ENCODE measurements around the gene TCTN2.

The TCTN2 gene

GRCh38 chr12:123667771-123668170 lies 3.1 kb upstream of the TCTN2 start:
- DNase-seq (no peak), ATAC-seq (no peak)
- Mint-ChIP-seq H3K27ac (no peak overlapping the region), H3K9me3 (no peaks in the 10 kb centered on the region), H3K4me1 (peaks cover 12% of the 10 kb centered on the region), H3K27me3 (no peaks in the 10 kb centered on the region), H3K4me3 (no peak overlapping the region), H3K36me3 (ENCODE audit: low read depth) (peaks cover 12% of the 10 kb centered on the region)

- H3K4me3 Mint-ChIP-seq: peak overlapping the region; percentile 81
- H3K27me3 Mint-ChIP-seq: no peaks in the 10 kb centered on the region
- no peaks in the 10 kb centered on the region for H3K9me3 Mint-ChIP-seq
- peaks cover 12% of the 10 kb centered on the region for H3K4me1 Mint-ChIP-seq
- ATAC-seq: no peak
- no peak overlapping the region for H3K27ac Mint-ChIP-seq
- DNase-seq: no peak
- no peaks in the 10 kb centered on the region for H3K36me3 Mint-ChIP-seq (ENCODE audit: low read depth)
Measured at GRCh38 chr12:123671876-123672275, 963 bp downstream of the TCTN2 start.

- Mint-ChIP-seq H3K36me3 (ENCODE audit: low read depth) (no peaks in the 10 kb centered on the region), H3K4me3 (no peak overlapping the region), H3K27me3 (no peaks in the 10 kb centered on the region), H3K27ac (no peak overlapping the region), H3K4me1 (peaks cover 12% of the 10 kb centered on the region), H3K9me3 (no peaks in the 10 kb centered on the region)
- no peak for ATAC-seq
- DNase-seq: no peak
Measured at GRCh38 chr12:123675436-123675835, 4.5 kb downstream of the TCTN2 start.

DNA sequence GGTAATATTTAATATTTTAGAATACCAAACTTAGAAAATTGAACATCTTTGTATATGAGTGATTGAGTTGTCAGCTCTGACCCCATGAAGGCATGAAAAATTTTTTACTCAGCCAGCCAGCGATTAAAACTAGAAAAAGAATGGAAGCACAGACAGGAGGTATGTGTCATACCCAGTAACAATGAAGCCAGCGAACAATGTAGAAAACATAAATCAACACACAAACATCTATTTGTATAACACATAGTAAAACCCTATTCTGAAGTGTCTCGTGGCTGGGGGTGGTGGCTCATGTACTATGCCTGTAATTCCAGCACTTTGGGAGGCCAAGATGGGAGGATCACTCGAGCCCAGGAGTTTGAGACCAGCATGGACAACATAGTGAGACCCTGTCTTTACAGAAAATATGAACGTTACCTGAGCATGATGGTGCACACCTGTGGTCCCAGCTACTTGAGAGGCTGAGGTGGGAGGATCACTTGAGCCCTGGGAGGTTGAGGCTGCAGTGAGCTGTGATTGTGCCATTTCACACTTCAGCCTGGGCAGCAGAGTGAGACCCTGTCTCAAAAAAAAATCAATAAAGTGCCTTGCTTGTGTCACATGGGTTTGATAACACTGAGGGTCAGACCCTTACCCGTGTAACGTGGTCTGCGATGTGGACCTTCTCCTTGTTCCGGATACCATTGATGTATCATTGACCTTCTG lies 5.9 kb downstream of the TCTN2 start:
- ATAC-seq: no peak
- Mint-ChIP-seq H3K27ac (no peak overlapping the region), H3K4me1 (peaks cover 10% of the 10 kb centered on the region), H3K27me3 (no peaks in the 10 kb centered on the region), H3K4me3 (no peak overlapping the region), H3K9me3 (no peaks in the 10 kb centered on the region), H3K36me3 (ENCODE audit: low read depth) (no peaks in the 10 kb centered on the region)
- no peak for DNase-seq

- Mint-ChIP-seq H3K9me3 (no peaks in the 10 kb centered on the region), H3K36me3 (ENCODE audit: low read depth) (no peaks in the 10 kb centered on the region), H3K4me1 (peaks cover 6% of the 10 kb centered on the region), H3K4me3 (no peak overlapping the region), H3K27ac (no peak overlapping the region), H3K27me3 (no peaks in the 10 kb centered on the region)
- ATAC-seq (no peak), DNase-seq (no peak)
Measured at GRCh38 chr12:123678981-123679380, 8.1 kb downstream of the TCTN2 start.

- Mint-ChIP-seq H3K27ac (no peak overlapping the region), H3K9me3 (no peaks in the 10 kb centered on the region), H3K4me3 (no peak overlapping the region), H3K27me3 (no peaks in the 10 kb centered on the region), H3K36me3 (ENCODE audit: low read depth) (no peaks in the 10 kb centered on the region), H3K4me1 (peaks cover 6% of the 10 kb centered on the region)
- peak; percentile 10 for ATAC-seq
- no peak for DNase-seq
Measured at GRCh38 chr12:123681605-123682004, 10.7 kb downstream of the TCTN2 start.

DNA sequence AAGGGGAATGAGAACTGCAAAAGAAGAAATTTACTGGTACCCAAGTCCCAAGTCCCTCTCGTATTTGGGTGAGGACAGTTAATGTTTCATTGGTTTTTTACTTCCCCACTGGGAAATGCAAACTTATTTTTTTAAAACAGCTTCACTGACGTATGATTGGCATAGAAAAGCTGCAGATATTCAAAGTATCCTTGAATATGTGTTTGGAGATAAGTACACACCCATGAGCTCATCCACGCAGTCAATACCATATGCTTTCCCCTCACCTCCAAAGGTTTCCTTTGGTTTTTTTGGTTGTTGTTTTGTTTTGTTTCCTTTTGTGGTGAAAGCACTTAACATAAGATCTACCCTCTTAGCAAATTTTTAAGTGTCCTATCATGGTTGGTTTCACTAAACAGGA lies 13.1 kb downstream of the TCTN2 start:
- no peak for ATAC-seq

DNA sequence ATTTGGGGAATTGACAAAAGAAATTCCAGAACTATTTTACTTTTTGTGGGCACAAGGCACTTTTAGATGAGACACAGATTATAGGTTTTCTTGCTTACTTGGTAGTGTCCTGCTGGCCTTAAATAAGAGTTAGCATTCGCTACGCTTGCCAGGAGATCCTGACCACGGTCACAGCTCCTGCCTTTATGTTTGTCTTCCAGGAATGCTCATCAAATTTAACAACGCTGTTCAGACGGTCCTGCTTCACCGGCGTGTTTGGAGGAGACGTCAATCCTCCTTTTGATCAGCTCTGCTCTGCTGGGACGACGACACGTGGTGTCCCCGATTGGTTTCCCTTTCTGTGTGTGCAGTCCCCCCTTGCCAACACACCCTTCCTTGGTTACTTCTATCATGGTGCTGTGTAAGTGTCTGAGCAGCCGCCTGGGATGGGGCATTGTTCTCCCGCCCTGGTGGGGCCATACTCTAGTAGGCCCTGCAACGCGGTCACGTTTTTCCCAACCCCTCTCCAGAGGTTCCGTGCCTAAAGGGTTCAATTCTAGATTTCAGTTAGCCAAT lies 15.8 kb downstream of the TCTN2 start:
- no peak overlapping the region for H3K27ac Mint-ChIP-seq
- no peaks in the 10 kb centered on the region for H3K27me3 Mint-ChIP-seq
- H3K9me3 Mint-ChIP-seq: no peaks in the 10 kb centered on the region
- peaks cover 4% of the 10 kb centered on the region for H3K36me3 Mint-ChIP-seq (ENCODE audit: low read depth)
- DNase-seq (no peak), ATAC-seq (no peak)
- no peak overlapping the region for H3K4me3 Mint-ChIP-seq
- H3K4me1 Mint-ChIP-seq: peaks cover 2% of the 10 kb centered on the region

More for the DNA sequence above, 13.1 kb downstream of the TCTN2 start:
- no peaks in the 10 kb centered on the region for H3K9me3 Mint-ChIP-seq
- H3K36me3 Mint-ChIP-seq (ENCODE audit: low read depth): no peaks in the 10 kb centered on the region
- no peak overlapping the region for H3K27ac Mint-ChIP-seq
- no peaks in the 10 kb centered on the region for H3K27me3 Mint-ChIP-seq
- no peak for DNase-seq
- H3K4me1 Mint-ChIP-seq: peaks cover 6% of the 10 kb centered on the region
- H3K4me3 Mint-ChIP-seq: no peak overlapping the region

DNA sequence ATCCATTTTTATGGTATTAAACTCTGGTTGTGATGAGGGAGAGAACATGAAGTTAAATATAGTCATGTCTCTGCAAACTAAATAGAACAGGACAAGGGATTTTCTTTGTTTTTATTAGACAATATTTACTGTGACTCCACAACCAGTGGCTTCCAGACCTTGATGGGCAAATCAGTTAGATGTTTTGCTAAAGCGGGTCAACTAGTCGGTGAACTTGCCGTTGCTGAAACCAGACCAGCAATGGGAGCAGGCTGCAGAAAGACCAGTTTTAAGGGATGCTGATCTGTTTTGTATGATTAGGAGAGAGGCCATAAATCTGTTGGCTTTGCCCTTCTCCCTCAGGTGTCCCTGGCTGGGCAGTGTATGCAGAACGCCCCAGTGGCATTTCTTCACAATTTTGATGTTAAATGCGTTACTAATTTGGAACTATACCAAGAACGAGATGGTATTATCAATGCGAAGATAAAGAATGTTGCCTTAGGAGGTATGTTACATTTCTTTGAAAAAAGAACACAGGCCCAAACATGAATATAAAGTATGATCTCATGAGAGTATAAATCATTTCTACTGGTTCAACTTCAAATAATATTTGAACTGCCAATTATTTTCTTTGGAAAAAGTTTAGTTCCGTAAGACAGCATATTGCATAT lies 19.4 kb downstream of the TCTN2 start:
- H3K4me3 Mint-ChIP-seq: no peak overlapping the region
- no peaks in the 10 kb centered on the region for H3K27me3 Mint-ChIP-seq
- ATAC-seq (no peak), DNase-seq (no peak)
- H3K27ac Mint-ChIP-seq: no peak overlapping the region
- peaks cover 9% of the 10 kb centered on the region for H3K36me3 Mint-ChIP-seq (ENCODE audit: low read depth)
- no peaks in the 10 kb centered on the region for H3K4me1 Mint-ChIP-seq
- H3K9me3 Mint-ChIP-seq: no peaks in the 10 kb centered on the region

DNA sequence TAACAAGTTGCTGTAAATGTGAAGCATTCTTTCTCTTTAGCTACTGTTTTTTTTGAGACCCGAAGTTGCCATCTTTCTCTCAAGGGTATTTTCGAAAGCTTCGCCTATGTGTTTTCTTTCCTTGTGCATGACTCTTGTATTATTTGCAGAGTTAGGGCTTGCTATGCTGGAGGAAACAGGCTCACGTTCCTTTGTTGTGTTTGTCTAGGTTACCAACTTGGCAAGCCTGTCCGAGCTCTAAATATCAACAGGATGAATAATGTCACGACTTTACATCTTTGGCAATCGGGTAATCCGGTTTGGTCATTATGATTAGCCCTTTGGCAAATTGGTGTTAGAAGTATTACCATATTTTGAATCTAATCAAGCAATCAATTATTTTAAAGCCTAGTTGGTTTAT lies 25.3 kb downstream of the TCTN2 start:
- ATAC-seq: no peak
- Mint-ChIP-seq H3K4me3 (no peak overlapping the region), H3K4me1 (no peaks in the 10 kb centered on the region), H3K9me3 (no peaks in the 10 kb centered on the region), H3K27ac (no peak overlapping the region), H3K27me3 (no peaks in the 10 kb centered on the region), H3K36me3 (ENCODE audit: low read depth) (peaks cover 16% of the 10 kb centered on the region)
- DNase-seq: no peak

GRCh38 chr12:123696646-123697045 lies 25.7 kb downstream of the TCTN2 start:
- Mint-ChIP-seq H3K4me1 (no peaks in the 10 kb centered on the region), H3K36me3 (ENCODE audit: low read depth) (peaks cover 13% of the 10 kb centered on the region), H3K27me3 (no peaks in the 10 kb centered on the region), H3K4me3 (no peak overlapping the region), H3K9me3 (no peaks in the 10 kb centered on the region), H3K27ac (no peak overlapping the region)
- ATAC-seq (no peak), DNase-seq (no peak)

DNA sequence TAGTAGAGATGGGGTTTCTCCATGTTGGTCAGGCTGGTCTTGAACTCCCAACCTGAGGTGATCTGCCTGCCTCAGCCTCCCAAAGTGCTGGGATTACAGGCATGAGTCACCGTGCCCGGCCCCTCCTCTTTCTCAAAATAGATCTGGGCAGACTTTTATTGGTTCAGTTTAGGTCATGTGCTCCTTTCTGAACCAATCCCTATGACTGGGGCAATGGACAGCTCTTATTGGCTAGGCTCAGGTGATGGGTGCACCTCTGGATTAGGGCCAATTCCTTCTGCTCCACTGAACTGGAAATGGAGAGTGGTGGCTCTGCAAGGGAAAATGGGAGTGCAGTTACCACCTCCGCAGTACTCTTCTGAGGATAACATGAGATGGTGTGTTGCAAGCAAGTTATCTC lies 35.0 kb downstream of the TCTN2 start:
- peaks cover 9% of the 10 kb centered on the region for H3K36me3 Mint-ChIP-seq (ENCODE audit: low read depth)
- no peak overlapping the region for H3K27ac Mint-ChIP-seq
- peaks cover 2% of the 10 kb centered on the region for H3K4me1 Mint-ChIP-seq
- H3K27me3 Mint-ChIP-seq: no peaks in the 10 kb centered on the region
- no peaks in the 10 kb centered on the region for H3K9me3 Mint-ChIP-seq
- H3K4me3 Mint-ChIP-seq: no peak overlapping the region
- no peak for DNase-seq
- no peak for ATAC-seq

GRCh38 chr12:123707466-123707865 lies 36.6 kb downstream of the TCTN2 start:
- Mint-ChIP-seq H3K4me3 (no peak overlapping the region), H3K36me3 (ENCODE audit: low read depth) (peaks cover 7% of the 10 kb centered on the region), H3K27me3 (no peaks in the 10 kb centered on the region), H3K27ac (no peak overlapping the region), H3K9me3 (no peaks in the 10 kb centered on the region), H3K4me1 (peaks cover 10% of the 10 kb centered on the region)
- no peak for ATAC-seq
- no peak for DNase-seq

DNA sequence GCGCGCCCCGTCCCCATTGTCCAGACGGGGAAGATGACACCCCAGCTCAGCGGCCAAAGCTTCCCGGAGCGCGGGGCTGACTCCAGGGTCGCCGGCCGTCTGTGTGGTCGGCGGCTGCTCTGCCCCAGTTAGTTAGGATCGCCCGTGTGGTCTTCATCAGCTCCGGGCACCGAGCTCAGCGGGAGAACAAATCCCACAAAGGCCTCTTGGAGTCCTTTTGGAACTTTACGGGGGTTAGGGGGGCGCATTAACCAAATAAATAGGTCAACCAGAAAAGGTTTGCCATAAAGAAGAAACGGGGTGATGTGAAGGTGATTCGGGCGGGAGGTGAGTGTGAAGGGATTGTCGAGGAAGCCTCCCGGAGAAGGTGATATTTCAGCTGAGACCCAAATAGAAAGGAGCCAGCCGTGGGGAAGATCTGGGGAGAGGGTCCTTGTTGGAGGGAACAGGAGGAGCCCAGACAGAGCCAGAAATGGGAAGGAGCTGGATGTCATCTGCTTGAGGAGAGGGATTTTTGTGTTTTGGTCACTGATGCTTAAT lies 41.9 kb downstream of the TCTN2 start:
- Mint-ChIP-seq H3K27ac (peak overlapping the region; percentile 93), H3K9me3 (no peaks in the 10 kb centered on the region), H3K36me3 (ENCODE audit: low read depth) (peaks cover 22% of the 10 kb centered on the region), H3K4me3 (peak overlapping the region; percentile 97), H3K4me1 (peaks cover 58% of the 10 kb centered on the region), H3K27me3 (no peaks in the 10 kb centered on the region)
- ATAC-seq (no peak), DNase-seq (no peak)

- Mint-ChIP-seq H3K36me3 (ENCODE audit: low read depth) (peaks cover 22% of the 10 kb centered on the region), H3K4me3 (peak overlapping the region; percentile 97), H3K27ac (peak overlapping the region; percentile 93), H3K4me1 (peaks cover 59% of the 10 kb centered on the region), H3K9me3 (no peaks in the 10 kb centered on the region), H3K27me3 (no peaks in the 10 kb centered on the region)
- DNase-seq (no peak), ATAC-seq (no peak)
Measured at GRCh38 chr12:123713398-123713797, 42.5 kb downstream of the TCTN2 start.

Data from activated naive CD8-positive, alpha-beta T cell treated with anti-CD3 and anti-CD28 coated beads, Interleukin-2, amount 50 U/mL, for 24 hours (primary cell).